Measurements from ENCODE around the gene GATA1. TPM values are rescaled to one million over a fixed set of nuclear protein-coding genes. Genes with fewer than 3 reads are reported as not detected.

The GATA1 gene
- total RNA-seq, 1 experiment from 2014 or later, result 0.34 TPM

DNA sequence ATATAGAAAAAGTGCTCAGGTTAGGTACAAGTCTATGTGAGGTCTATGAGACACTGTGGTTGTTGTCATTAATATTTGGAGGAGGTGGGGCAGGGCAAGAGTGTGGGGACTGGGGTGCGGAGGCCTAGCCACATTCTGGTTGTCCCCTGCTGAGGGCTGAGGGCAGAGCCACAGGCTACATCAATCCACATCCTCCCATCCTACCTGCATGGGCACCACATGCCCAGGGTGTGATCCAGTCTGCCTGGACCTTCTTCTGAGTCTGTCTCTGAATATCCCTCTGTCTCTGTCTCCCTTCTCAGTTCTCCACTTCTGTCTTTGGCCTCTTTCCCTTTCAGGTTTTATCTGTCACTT lies 1.2 kb upstream of the GATA1 start:
- Histone ChIP-seq H3K27ac (ENCODE audit: low read depth, low read length) (no peak overlapping the region), H3K36me3 (ENCODE audit: control insufficient read depth in 1 of 2, insufficient read depth in 2 of 2, low read length in 2 of 2) (no peaks in the 10 kb centered on the region), H3K4me3 (replicated peaks in 1 of 2; ENCODE audit: low read depth in 1 of 2, low read length in 2 of 2) (no peak overlapping the region), H2AFZ (ENCODE audit: low read depth, low read length, poor library complexity, severe bottlenecking) (no peak overlapping the region), H3K79me2 (ENCODE audit: insufficient read depth, low read length) (no peaks in the 10 kb centered on the region), H3K9me2 (ENCODE audit: insufficient read depth) (no peaks in the 10 kb centered on the region), H3K9me3 (ENCODE audit: control insufficient read depth in 1 of 2, insufficient read depth in 1 of 2, low read depth in 1 of 2, low read length in 2 of 2) (no peaks in the 10 kb centered on the region), H3K4me1 (ENCODE audit: control insufficient read depth in 1 of 2, insufficient read depth in 2 of 2, low read length in 2 of 2) (no peaks in the 10 kb centered on the region), H3K4me2 (ENCODE audit: low read length) (no peak overlapping the region), H3K9ac (ENCODE audit: low read length) (no peak overlapping the region), H4K20me1 (ENCODE audit: insufficient read depth) (no peaks in the 10 kb centered on the region), H3K27me3 (ENCODE audit: insufficient read depth, low read length) (no peaks in the 10 kb centered on the region)
- ATAC-seq (no peak), DNase-seq (ENCODE audit: low read depth, low spot score) (no peak)
- POLR2A ChIA-PET, result no interaction called here
- TF ChIP-seq YY1 (IDR thresholded peaks at IDR 0.05; ENCODE audit: extremely low read depth, insufficient replicate concordance, low read depth, low read length) (no peak), TCF7L2 (IDR thresholded peaks at IDR 0.05; ENCODE audit: borderline replicate concordance, extremely low read depth, insufficient read depth, insufficient read length) (no peak), EZH2phosphoT487 (IDR thresholded peaks at IDR 0.05; ENCODE audit: borderline replicate concordance) (no peak), FOSL1 (IDR thresholded peaks at IDR 0.05; ENCODE audit: low read depth) (no peak), SIN3A (IDR thresholded peaks at IDR 0.05; ENCODE audit: low read depth) (no peak), REST (IDR thresholded peaks at IDR 0.05; ENCODE audit: low read depth) (no peak), EGR1 (IDR thresholded peaks at IDR 0.05; ENCODE audit: low read depth) (no peak), RAD21 (IDR thresholded peaks at IDR 0.05; ENCODE audit: low read depth) (no peak), SRF (IDR thresholded peaks at IDR 0.05; ENCODE audit: low read depth) (no peak), ZFX (IDR thresholded peaks at IDR 0.05) (no peak), ELF1 (IDR thresholded peaks at IDR 0.05; ENCODE audit: borderline replicate concordance, low read depth) (no peak), ZNF274 (IDR thresholded peaks at IDR 0.05; ENCODE audit: low read depth, low read length) (no peak), POLR2AphosphoS5 (IDR thresholded peaks at IDR 0.05; ENCODE audit: low read depth, low read length) (no peak), POLR2A (IDR thresholded peaks at IDR 0.05; ENCODE audit: borderline replicate concordance, extremely low read depth, insufficient read depth, insufficient read length) (no peak), CBX3 (IDR thresholded peaks at IDR 0.05; ENCODE audit: low read depth) (no peak), CTCF (IDR thresholded peaks at IDR 0.05 in 2 of 3, conservative IDR thresholded peaks at IDR 0.05 in 1 of 3; ENCODE audit: borderline replicate concordance in 1 of 3, insufficient read depth in 1 of 3, low read depth in 2 of 3, low read length in 2 of 3) (no peak), EZH2 (IDR thresholded peaks at IDR 0.05) (no peak)
- intact Hi-C loops (cut with micrococcal nuclease), result no loop called here
- RAD21 ChIA-PET (ENCODE audit: low non-redundant PET in 1 of 2, low total read pairs in 2 of 2, uncharacterized antibody in 2 of 2, unreplicated experiment in 2 of 2), result no interaction called here
- no TSS peak for BruUV-seq (replicated peaks)
- CTCF ChIA-PET, result no interaction called here
